NCI-H510A (cell line): ENCODE results near the gene AMBN.

Source experiments
- DNase-seq: peaks from one replicate; lab custom pipeline; 2025; lab: John Stamatoyannopoulos, UW

AMBN gene

DNA sequence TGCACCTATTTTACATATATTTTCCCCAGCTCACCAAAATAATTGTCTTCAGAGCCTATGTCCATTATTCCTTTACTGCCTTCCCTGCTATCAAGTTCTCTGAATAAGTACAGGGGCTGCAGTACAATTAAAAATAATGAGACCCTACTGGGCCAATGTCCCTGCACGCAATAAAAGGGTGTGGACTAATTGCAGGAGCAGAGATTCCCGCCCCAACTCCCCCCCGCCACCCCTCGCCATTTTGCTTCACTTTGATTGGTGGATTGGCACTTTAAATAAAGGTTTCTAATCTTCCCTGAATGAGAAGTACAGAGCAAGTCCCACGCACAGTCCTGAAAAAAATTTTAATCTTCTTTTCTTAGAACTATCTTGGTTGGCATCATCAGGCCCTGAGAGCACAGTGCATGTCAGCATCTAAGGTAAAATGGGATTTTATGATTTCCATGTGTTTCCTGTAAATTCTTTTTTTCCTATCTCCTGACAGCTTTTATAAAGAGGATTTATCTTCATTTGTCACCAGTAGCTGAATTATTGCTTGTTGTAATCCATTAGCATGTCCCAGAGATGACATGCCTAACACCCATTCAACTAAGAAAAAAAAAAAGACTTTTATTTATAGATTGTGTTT is at the start of gene AMBN:
Gene AMBN (plus strand): TSS at position 302 of the 628 bp plus-strand sequence. CDS start 103 bp downstream, at position 405.
- no peak for DNase-seq

DNA sequence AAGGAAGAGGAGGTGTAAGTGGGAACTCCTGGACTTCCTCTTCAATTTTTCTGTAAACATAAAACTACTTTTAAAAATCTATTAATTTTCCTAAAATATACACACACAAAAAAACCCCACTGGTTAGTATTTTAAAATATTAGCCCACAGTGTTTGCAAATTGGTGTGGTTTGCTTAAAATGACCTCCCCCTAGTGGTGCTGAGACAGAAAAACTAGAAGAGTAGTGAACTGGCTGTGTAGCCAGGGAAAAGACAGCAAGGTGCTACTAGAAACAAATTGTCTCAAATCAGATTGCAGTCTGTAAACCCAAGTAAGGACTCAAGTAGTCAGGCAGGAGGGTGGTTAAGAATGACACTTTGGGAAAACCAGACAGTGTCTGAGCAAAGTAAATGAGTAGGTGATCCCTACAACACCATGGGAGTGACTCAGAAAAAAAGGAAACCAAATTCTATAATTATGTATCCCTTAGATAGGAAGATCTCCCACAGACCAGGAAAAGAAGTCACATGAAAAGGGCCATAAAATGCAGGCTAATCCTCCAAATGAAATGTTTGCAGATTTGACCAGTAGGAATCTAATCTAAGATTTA is 47.7 kb upstream of the AMBN start:
- no peak for DNase-seq

DNA sequence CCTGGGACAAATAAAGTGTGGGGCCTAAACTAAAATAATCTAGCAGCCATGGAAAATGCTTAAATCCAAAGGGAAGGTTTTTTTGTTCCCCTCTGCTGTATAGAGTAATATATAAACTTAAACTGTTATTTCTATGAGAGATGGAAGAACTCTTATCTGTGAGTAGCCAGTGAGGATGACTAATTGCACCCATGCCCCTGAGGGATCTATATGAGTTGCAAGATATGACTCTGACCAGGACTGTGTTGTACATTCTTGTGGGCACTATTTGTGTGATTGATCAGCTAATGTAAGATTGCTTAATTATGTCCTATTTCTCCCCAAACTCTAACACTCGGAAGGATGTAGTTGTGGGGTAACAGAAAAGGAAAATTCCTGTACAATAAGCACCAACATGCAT is 35.2 kb upstream of the AMBN start:
- DNase-seq, result no peak

GRCh38 chr4:70559211-70559830 is 32.7 kb upstream of the AMBN start:
- peak; percentile 16 for DNase-seq

GRCh38 chr4:70559924-70560323 is 32.1 kb upstream of the AMBN start:
- no peak for DNase-seq

DNA sequence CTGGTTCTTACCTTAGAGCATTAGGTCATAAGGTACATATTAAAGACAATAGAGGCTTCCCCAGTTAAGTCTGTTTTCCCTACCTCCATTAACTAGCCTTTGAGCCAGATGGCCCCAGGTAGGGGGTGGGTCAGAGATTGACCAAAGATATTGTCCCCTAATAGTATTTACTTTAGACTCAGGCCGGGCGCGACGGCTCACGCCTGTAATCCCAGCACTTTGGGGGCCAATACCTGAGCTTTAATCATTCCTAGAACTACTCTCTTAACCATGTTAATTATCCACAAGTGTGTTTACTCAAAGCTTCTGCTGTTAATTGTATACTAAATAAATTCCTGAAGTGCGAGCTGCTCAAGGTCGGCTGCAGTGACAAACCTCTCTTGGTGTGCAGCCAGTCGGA is 28.0 kb upstream of the AMBN start:
- peak; percentile 4 for DNase-seq

DNA sequence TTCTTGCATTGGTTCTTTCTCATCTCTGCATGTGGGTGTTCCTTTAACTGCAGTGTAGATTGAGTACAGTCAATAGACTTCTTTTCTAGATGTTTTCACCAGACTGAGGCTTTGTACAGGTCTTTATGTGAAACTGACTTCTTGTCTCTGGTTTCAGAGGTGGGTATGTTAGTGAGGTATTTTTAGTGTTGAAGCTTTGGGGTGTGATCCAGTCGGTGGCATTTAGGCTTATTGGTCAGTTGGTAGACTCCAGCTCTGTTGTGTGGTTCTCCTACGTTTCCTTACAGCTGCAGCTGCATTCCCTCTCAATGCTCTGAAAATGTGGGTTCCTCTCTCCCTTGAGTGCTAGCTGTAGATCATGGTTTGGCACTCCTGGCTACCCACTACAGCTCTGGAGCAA is 21.3 kb upstream of the AMBN start:
- DNase-seq, result no peak

GRCh38 chr4:70571772-70572171 is 20.3 kb upstream of the AMBN start:
- no peak for DNase-seq

- no peak for DNase-seq
These were observed 16.1 kb upstream of the AMBN start for GRCh38 chr4:70575964-70576363.

DNA sequence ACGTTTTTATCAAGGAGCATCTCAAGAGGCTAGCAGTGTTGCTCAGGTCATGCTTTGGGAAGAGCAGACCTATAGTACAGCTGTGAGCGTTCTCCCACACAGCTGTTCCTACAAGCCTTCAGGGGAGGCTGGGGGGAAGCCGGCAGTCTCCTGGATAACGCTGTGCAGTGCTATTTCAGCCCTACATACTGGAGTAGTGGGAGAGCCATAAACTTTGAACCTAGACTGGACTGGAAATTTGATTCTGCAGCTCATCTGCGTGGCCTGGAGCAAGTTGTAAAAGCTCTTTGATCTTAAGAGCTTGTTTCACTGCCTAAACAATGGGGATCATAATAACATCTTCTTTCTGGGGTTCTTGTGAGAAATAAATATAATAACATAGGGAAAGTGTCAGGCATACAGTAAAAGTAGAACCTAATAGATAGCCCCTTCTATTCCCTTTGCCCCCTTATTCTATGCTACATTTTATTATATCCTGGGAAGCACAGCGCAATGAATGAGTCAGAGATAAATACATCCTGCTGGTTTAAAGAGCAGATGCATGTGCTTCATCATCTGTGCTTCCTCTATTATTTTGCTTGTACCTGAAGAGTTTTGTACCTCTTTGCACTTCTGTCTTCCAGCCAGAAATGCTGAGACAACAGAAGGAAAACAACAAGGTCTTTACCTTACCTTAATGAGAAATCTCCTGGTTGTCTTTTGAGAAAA is 14.7 kb upstream of the AMBN start:
- DNase-seq, result no peak

DNA sequence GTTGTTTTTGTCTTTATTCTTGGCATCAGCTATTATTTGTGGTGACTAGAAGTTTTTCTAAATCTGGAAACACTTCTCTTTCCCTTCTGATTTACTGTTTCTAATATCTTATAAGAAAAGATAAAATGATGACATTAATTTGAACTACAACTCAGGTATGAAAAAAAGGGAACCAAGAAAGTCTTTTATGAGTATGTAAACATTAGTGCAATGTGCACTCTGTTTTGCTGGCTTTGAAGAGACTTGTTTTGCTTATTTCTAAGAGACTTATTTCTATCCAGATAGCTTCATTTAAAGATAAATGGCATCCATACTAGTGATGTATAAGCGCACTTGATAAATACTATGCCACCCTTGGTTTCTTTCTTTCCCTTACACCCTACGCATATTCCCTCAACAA is 10.1 kb upstream of the AMBN start:
- no peak for DNase-seq

DNA sequence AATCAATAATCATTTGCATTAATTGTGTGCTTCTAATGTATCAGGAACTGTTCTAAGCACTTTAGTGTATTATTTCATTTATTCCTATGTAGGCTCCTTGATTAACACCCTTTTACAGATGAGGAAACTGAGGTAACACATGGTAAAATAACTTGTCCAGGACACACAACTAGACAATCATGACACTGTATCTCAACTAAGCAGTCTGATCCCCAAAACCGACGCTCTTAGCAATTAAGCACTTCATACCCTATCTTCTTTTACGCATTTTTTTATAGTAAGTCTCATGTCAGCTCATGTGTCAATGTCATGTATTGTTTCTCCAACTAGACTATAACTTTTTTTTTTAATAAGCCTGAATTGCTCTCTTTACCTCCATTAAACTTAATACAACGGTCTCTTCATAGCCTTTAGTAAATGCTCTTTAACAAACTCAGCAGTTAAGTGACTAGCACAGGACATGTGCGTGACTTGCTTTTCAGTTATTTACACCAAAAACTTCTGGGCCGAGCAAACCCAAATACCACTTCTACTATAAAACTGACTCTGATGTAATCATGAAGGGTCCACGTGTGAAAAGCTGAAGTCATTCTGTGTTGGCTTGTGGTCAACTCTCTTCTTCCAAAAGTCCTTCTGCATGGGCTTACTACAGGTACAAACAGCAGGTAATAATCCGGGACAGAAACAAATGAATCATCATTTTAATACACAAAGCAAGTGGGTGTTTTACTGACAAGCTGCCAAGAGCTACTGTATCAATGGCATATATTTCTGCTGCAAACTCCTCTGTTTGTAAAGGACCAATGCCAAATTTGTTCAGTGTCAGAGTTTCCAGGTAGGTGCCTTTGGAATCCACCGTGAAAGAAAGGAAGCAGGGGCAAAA is 7.9 kb upstream of the AMBN start:
- peak; percentile 40 for DNase-seq

DNA sequence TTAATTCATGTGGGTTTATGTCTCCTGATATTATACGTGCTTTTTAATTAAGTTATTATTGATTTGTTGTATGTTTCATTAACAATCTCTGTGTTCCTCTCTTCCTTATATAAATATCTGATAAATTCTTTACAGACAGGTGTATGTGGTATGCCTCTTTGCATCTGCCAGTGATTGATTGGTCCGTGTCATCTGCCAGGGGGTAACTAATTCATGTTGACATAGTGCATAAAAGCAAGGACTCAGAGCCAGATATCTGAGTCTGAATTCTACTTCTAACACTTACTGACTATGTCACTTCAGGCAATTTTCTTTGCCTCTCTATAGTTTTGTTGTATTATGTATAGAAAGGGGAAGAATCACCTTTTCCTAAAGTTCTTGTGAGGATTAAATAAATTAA is 5.2 kb upstream of the AMBN start:
- DNase-seq, result peak; percentile 3

DNA sequence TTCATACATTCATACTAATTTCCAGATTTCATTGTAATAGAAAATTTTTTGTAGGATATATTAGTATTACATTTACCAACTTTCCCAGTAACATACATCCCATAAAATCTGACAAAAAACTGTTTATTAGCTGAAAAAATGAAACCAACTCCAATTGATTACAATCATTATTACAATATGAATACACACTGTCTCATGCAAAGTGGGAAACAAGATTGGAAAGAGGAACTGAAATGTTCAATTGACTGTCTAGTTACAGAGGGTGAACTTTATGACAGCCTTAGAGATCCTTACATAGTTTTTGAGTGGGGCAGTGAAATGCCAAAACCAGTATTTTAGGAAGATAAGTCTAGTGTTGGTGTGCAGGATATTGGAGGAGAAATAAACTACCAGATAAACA is 2.3 kb upstream of the AMBN start:
- DNase-seq, result no peak

DNA sequence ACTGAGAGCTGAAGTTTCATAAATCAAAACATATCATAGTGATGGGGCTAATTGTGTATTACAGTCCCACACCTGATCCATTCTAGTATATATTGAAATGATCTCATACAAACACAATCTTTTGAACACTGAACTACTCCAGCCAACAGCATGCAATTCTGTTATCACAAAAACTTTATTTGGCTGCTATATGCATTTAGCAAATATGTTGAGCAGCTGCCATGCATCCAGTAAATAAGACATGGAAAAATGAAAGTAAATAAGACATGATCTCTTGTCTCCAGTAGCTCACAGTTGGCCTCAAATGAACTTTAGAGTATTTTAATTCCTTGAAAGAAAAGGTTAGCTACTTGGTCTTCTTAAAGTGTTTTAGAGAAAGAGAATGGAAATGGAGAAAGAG is 2.1 kb downstream of the AMBN start:
- DNase-seq, result no peak

DNA sequence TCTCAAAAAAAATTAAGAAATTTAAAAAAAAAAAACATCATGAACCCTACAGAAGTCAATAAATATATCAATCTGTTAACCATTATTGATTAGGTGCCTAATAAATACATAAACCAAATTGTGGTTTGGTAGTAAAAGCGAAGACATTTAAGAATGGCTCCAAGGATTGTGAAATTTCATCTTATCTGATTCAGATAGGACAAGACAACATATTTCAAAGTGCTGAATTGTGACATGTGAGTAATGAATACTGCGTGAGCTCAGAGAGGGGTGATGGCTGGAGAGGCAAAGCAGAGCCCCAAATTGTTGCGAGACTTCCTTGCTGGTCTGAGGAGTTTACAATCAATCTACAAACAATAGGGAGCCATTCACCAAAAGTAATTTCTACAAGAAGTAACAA is 8.2 kb downstream of the AMBN start:
- no peak for DNase-seq

GRCh38 chr4:70600977-70601376 is 8.9 kb downstream of the AMBN start:
- DNase-seq, result no peak

GRCh38 chr4:70601422-70602039 is 9.5 kb downstream of the AMBN start:
- DNase-seq, result peak; percentile 53

DNA sequence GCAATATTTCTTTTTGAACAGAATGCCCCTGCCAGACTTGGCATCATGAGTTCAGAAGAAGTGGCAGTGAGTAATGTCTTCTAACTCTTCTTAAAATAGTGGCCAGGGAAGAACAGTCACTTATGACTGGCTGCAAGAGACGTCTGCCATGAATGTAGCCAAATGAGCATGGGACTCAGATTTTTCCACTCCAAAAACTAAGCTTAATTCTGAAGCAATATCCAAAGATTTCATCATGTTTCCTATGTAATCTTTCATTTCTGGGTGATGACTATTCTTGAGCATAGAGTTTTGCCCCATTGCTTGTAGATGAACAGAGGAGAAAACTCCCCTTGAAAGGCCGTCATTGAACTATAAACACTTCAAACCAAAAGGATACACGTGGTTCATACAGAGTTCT is 11.8 kb downstream of the AMBN start:
- DNase-seq, result no peak

- DNase-seq, result no peak
These were observed 14.4 kb downstream of the AMBN start for GRCh38 chr4:70606459-70606858.

GRCh38 chr4:70607334-70607853 is 15.3 kb downstream of the AMBN start:
- DNase-seq, result no peak
